Caco-2 (cell line): Measurements from ENCODE around the gene CACNA1H. TPM values are rescaled to one million over a fixed set of nuclear protein-coding genes. Genes with fewer than 3 reads are reported as not detected.
"Not testable (repeated sequence)": the region's sequence is repeated elsewhere in the genome, so short reads cannot be mapped to it uniquely, and the experiment has no call there.

ENCODE experiments used
- BruUV-seq: library from RNA; stranded (reverse); fragments of 400-500 nt; replicated peaks from 2 replicates; lab custom pipeline; 2021; lab: Mats Ljungman, UMichigan
- CTCF ChIA-PET: fragments of 300-600 bp; sonication (Branson Sonifier 250); formaldehyde crosslinking; loops from one replicate; lab custom pipeline; 2022; ENCODE audit warnings: antibody characterized with exemption; lab: Charles Lee
- POLR2A ChIA-PET: fragments of 300-600 bp; sonication (Branson Sonifier 250); formaldehyde crosslinking; loops from one replicate; lab custom pipeline; 2022; ENCODE audit warnings: antibody characterized with exemption; lab: Charles Lee
- DNase-seq, 2 experiments: peaks; one replicate each; pipeline versions ENCODE4 v3.0.0 to v3.0.0-alpha.2; 2020 to 2022
- H3K27me3 ChIP-seq: replicated peaks from 2 replicates; pipeline ENCODE4 v1.6.0; 2011; ENCODE audit warnings: low read length; ENCODE audit not compliant: control insufficient read depth, insufficient read depth
- H3K36me3 ChIP-seq: 2 replicates; pipeline ENCODE4 v1.5.1; 2011; ENCODE audit warnings: low read length; ENCODE audit not compliant: control insufficient read depth, insufficient read depth
- H3K4me1 ChIP-seq: fragments of 250-450 bp; sonication (Bioruptor Pico); 2 replicates; pipeline ENCODE4 v1.5.1; 2020; ENCODE audit warnings: mild to moderate bottlenecking
- H3K4me3 ChIP-seq: 2 replicates; pipeline ENCODE4 v1.5.1; 2011; ENCODE audit warnings: low read depth, mild to moderate bottlenecking, control low read depth, low read length
- H3K9me3 ChIP-seq: fragments of 250-450 bp; sonication (Bioruptor Pico); 2 replicates; pipeline ENCODE4 v1.5.1; 2020; ENCODE audit warnings: mild to moderate bottlenecking, moderate library complexity
- H3K27ac Mint-ChIP-seq: one replicate; pipeline ENCODE4 v1.8.0; 2022; ENCODE audit warnings: mixed read lengths; ENCODE audit not compliant: unreplicated experiment
- H3K27me3 Mint-ChIP-seq: one replicate; pipeline ENCODE4 v1.8.0; 2022; ENCODE audit warnings: mixed read lengths; ENCODE audit not compliant: insufficient read depth, unreplicated experiment
- H3K36me3 Mint-ChIP-seq: one replicate; pipeline ENCODE4 v1.8.0; 2022; ENCODE audit warnings: mild to moderate bottlenecking, mixed read lengths; ENCODE audit not compliant: insufficient read depth, unreplicated experiment
- H3K4me1 Mint-ChIP-seq: one replicate; pipeline ENCODE4 v1.8.0; 2022; ENCODE audit warnings: low read depth, mixed read lengths; ENCODE audit not compliant: unreplicated experiment
- H3K4me3 Mint-ChIP-seq: one replicate; pipeline ENCODE4 v1.8.0; 2022; ENCODE audit warnings: mild to moderate bottlenecking, moderate library complexity, mixed read lengths; ENCODE audit not compliant: unreplicated experiment
- H3K9me3 Mint-ChIP-seq: one replicate; pipeline ENCODE4 v1.8.0; 2022; ENCODE audit warnings: mixed read lengths; ENCODE audit not compliant: unreplicated experiment
- intact Hi-C: fragments of 100-400 bp; cut with micrococcal nuclease; formaldehyde crosslinking; loops from one replicate; pipeline ENCODE4 v1.10.0; 2022; ENCODE audit not compliant: unreplicated experiment
- total RNA-seq: library from RNA; stranded (reverse); gene quantifications from 2 replicates; pipeline ENCODE4 v1.2.3, GENCODE V29; 2022
- TF ChIP-seq, protein P1 (sequence below), 2 experiments: fragments of 200-600 bp in 1 of 2; IDR thresholded peaks; 1 replicate in 1 of 2; 2 replicates in 1 of 2; pipeline versions ENCODE4 v1.5.1 to v1.8.0; 2011 to 2022; ENCODE audit warnings: antibody characterized with exemption in 1 of 2, control low read depth in 1 of 2, inconsistent platforms in 1 of 2, low read depth in 1 of 2, low read length in 1 of 2, mild to moderate bottlenecking in 1 of 2, moderate library complexity in 1 of 2; ENCODE audit not compliant: insufficient read depth in 1 of 2, severe bottlenecking in 1 of 2, unreplicated experiment in 1 of 2

Gene CACNA1H
- total RNA-seq, 1 experiment from 2014 or later: 5.1 TPM

- no peaks in the 10 kb centered on the region for H3K9me3 Mint-ChIP-seq
- CTCF ChIA-PET: no interaction called here
- TF ChIP-seq, protein P1, sequence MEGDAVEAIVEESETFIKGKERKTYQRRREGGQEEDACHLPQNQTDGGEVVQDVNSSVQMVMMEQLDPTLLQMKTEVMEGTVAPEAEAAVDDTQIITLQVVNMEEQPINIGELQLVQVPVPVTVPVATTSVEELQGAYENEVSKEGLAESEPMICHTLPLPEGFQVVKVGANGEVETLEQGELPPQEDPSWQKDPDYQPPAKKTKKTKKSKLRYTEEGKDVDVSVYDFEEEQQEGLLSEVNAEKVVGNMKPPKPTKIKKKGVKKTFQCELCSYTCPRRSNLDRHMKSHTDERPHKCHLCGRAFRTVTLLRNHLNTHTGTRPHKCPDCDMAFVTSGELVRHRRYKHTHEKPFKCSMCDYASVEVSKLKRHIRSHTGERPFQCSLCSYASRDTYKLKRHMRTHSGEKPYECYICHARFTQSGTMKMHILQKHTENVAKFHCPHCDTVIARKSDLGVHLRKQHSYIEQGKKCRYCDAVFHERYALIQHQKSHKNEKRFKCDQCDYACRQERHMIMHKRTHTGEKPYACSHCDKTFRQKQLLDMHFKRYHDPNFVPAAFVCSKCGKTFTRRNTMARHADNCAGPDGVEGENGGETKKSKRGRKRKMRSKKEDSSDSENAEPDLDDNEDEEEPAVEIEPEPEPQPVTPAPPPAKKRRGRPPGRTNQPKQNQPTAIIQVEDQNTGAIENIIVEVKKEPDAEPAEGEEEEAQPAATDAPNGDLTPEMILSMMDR (IDR thresholded peaks at IDR 0.05; ENCODE audit: insufficient read depth in 1 of 2, low read depth in 1 of 2, low read length in 1 of 2, severe bottlenecking in 1 of 2, unreplicated experiment in 1 of 2): no peak
- H3K9me3 ChIP-seq: no peaks in the 10 kb centered on the region
- no peak for DNase-seq
- H3K36me3 ChIP-seq: no peaks in the 10 kb centered on the region
- H3K27ac Mint-ChIP-seq: no peak overlapping the region
- no peaks in the 10 kb centered on the region for H3K27me3 Mint-ChIP-seq
- intact Hi-C loops: no loop called here
- no peaks in the 10 kb centered on the region for H3K4me1 ChIP-seq
- H3K4me1 Mint-ChIP-seq: no peaks in the 10 kb centered on the region
- no TSS peak for BruUV-seq
- no peaks in the 10 kb centered on the region for H3K36me3 Mint-ChIP-seq
- POLR2A ChIA-PET: no interaction called here
- H3K4me3 ChIP-seq: no peak overlapping the region
- H3K27me3 ChIP-seq: no peaks in the 10 kb centered on the region
- H3K4me3 Mint-ChIP-seq: no peak overlapping the region
These were observed 85.1 kb downstream of the CACNA1H start for GRCh38 chr16:1237990-1238389.

DNA sequence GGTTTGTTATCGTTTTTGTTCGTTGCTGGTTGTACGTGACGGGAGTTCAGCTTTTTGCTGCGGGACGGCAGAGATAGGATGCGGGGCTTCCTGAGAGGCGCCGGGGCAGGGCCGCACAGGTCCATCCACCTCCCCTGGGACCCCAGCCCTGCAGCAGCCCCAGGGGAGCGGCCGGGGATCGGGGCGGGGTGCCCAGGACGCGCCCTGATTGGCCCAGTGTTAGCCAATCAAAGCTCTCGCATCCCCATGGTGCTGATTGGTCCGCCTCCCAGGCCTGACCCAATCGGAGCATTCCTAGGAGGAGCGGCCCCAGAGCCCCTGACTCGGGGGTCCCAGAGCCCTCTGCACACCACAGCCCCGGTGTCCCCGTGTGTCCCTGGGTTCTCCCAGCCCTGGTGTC lies 86.0 kb downstream of the CACNA1H start:
- H3K36me3 ChIP-seq, H3K4me1 Mint-ChIP-seq, H3K36me3 Mint-ChIP-seq, H3K4me3 ChIP-seq, intact Hi-C loops, H3K27me3 ChIP-seq, POLR2A ChIA-PET, H3K9me3 Mint-ChIP-seq, BruUV-seq, H3K4me1 ChIP-seq, H3K4me3 Mint-ChIP-seq, H3K27ac Mint-ChIP-seq, H3K27me3 Mint-ChIP-seq, DNase-seq, H3K9me3 ChIP-seq: not testable (repeated sequence)
- CTCF ChIA-PET: interaction anchor here (0.6 kb wide), 1 partner anchor 136 kb away, joined by 6 read pairs; no protein-coding TSS in a partner anchor

- H3K4me1 Mint-ChIP-seq, intact Hi-C loops, H3K4me3 ChIP-seq, H3K27ac Mint-ChIP-seq, H3K27me3 ChIP-seq, BruUV-seq, H3K27me3 Mint-ChIP-seq, DNase-seq, H3K4me3 Mint-ChIP-seq, H3K36me3 ChIP-seq, H3K9me3 ChIP-seq, H3K9me3 Mint-ChIP-seq, H3K36me3 Mint-ChIP-seq, H3K4me1 ChIP-seq, POLR2A ChIA-PET, CTCF ChIA-PET: not testable (repeated sequence)
These were observed 86.7 kb downstream of the CACNA1H start for GRCh38 chr16:1239575-1239974.

- BruUV-seq, H3K27me3 ChIP-seq, H3K4me3 Mint-ChIP-seq, CTCF ChIA-PET, H3K36me3 ChIP-seq, H3K4me1 Mint-ChIP-seq, H3K36me3 Mint-ChIP-seq, POLR2A ChIA-PET, H3K4me3 ChIP-seq, H3K27ac Mint-ChIP-seq, H3K9me3 ChIP-seq, H3K4me1 ChIP-seq, H3K27me3 Mint-ChIP-seq, intact Hi-C loops, H3K9me3 Mint-ChIP-seq, DNase-seq: not testable (repeated sequence)
These were observed 87.5 kb downstream of the CACNA1H start, which contains the start of gene TPSAB1 for GRCh38 chr16:1240436-1240835. Gene TPSAB1 (plus strand): TSS chr16:1240705. CDS start chr16:1240939, 234 bp downstream.

GRCh38 chr16:1241081-1241480 lies 88.2 kb downstream of the CACNA1H start:
- H3K9me3 Mint-ChIP-seq, H3K9me3 ChIP-seq, CTCF ChIA-PET, H3K4me1 Mint-ChIP-seq, H3K4me3 Mint-ChIP-seq, H3K4me3 ChIP-seq, DNase-seq, H3K4me1 ChIP-seq, H3K27me3 ChIP-seq, intact Hi-C loops, H3K36me3 Mint-ChIP-seq, H3K36me3 ChIP-seq, POLR2A ChIA-PET, BruUV-seq, H3K27ac Mint-ChIP-seq, H3K27me3 Mint-ChIP-seq: not testable (repeated sequence)

- H3K27me3 ChIP-seq, H3K36me3 ChIP-seq, H3K4me3 ChIP-seq, H3K36me3 Mint-ChIP-seq, H3K4me3 Mint-ChIP-seq, CTCF ChIA-PET, H3K9me3 Mint-ChIP-seq, intact Hi-C loops, H3K27me3 Mint-ChIP-seq, H3K27ac Mint-ChIP-seq, H3K9me3 ChIP-seq, BruUV-seq, H3K4me1 ChIP-seq, DNase-seq, H3K4me1 Mint-ChIP-seq, POLR2A ChIA-PET: not testable (repeated sequence)
These were observed 90.5 kb downstream of the CACNA1H start for GRCh38 chr16:1243363-1243762.
